T47D (cell line): ENCODE results near the gene FAM222A.

ENCODE experiments used
- DNase-seq, 2 experiments: peaks; one replicate each; pipeline versions ENCODE4 v3.0.0 to v3.0.0-alpha.2; 2011 to 2012; ENCODE audit warnings: low read depth in 1 of 2, low spot score in 1 of 2
- JUND ChIP-seq: IDR thresholded peaks from 2 replicates; pipeline ENCODE4 v1.6.1; 2012; ENCODE audit warnings: low read depth
- in situ Hi-C: cut with HindIII; loops from 2 replicates; pipeline ENCODE4 v1.10.0; 2016; ENCODE audit warnings: low sequenced_read_pairs, low pct_unique_long_range_greater_than_20kb

FAM222A gene

GRCh38 chr12:109741970-109742703 is 28.5 kb downstream of the FAM222A start:
- no peak for TF ChIP-seq JUND
- DNase-seq, result no peak
- in situ Hi-C loops, result no loop called here

DNA sequence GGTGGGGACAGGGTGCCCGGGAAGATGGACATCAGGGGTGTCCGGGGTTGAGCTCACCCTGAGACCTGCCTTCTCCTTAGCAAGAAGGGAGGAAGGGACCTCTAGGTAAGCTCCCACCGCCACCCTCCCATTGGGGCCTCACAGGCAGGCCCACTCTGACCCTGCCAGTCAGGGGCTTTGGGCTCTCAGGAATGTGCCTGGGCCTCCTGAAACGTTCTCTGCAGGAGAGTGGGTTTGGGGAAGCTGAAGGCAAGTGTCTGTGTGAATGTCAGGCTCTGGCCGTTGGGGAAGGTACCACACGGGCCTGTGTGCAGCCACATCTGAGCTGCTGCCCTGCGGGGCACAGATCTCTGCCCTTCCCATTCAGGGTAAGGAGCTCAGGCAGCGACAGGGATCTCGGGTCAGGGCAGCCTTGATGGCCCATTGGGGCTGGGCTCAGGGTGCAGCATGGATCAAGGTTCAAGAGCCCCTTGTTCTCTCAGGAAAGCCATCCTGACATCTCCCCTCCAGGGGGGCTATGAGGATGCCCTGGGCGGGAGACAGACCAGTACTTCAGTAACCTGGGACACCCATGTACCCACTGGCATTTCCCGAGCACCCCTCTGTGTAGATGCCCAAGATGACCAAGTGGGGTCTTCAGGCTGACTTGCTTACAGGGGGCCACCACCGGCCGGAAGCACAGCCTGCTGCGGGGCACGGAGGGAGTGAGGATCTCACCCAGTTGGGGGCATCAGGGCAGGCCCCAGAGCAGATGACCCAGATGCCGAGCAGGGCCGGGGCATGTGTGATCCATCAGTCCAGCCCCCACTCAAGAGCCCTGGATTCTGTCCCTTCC is 29.7 kb downstream of the FAM222A start:
- in situ Hi-C loops, result no loop called here
- TF ChIP-seq JUND, result no peak
- DNase-seq, result no peak

GRCh38 chr12:109744026-109744425 is 30.4 kb downstream of the FAM222A start:
- no peak for TF ChIP-seq JUND
- DNase-seq, result no peak
- in situ Hi-C loops, result no loop called here

DNA sequence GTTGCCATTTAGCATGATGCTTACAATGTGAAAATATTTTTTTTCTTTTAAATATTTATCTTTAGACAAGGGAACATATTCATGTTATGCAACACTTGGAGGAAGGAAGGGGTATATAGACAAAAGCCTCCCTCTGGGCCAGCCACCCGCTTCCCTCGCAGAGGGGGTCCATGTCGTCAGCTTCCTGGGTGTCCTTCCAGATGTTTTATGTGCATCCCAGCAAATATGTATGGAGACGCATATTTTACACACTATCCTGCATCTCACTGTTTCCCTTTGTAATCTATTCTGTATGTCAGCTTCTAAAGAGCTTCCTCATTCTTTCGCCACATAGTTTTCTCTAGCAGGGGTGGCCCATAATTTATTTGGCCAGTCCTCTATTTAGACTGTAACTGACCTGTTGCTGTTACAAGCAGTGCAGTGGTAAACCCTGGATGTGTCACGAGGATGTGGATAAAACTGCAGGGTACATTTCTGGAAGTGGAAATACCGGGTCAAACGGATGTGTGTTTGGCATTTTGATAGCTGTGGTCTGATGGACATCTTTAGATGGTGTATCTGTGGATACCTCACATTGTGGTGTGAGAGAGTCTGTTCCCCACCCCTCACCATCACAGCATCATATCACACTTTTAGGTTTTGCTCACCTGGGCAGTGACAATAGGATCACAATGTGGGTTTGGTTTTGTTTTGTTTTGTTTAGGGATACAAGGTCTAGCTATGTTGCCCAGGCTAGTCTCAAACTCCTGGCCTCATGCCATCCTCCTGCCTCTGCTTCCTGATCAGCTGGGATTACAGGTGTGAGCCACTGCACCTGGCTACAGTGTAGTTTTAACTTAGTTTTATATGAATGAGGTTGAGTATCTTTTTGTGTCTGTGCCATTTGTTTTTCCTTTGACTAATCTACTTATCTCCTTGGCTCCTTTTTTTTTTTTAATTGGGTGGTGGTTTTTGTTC is 31.6 kb downstream of the FAM222A start:
- no peak for TF ChIP-seq JUND
- in situ Hi-C loops, result no loop called here
- peak in 1 of 2 experiments; percentile 30 for DNase-seq

GRCh38 chr12:109752117-109753053 is 38.8 kb downstream of the FAM222A start:
- no peak for DNase-seq
- TF ChIP-seq JUND, result no peak
- in situ Hi-C loops, result no loop called here

GRCh38 chr12:109753054-109753401 is 39.4 kb downstream of the FAM222A start:
- DNase-seq, result no peak
- in situ Hi-C loops, result no loop called here
- no peak for TF ChIP-seq JUND

- in situ Hi-C loops, result no loop called here
- peak; percentile 56 to 78 for DNase-seq
- TF ChIP-seq JUND, result no peak
Observed at GRCh38 chr12:109753959-109754358, 40.3 kb downstream of the FAM222A start.

DNA sequence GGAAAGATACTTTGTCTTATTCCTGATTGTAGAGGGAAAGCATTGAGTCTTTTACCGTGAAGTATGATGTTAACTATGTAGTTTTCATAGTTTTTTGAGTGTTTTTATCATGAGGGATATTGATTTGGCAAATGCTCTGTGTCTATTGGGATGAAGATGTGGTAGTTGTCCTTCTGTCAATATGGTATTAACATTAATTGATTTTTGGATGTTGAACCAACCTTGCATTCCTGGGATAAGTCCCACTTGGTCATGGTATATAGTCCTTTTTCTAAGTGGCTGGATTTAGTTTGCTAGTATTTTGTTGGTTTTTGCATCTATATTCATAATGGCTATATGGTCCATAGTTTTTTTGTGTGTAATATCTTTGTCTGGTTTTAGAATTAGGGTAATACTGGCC is 42.8 kb downstream of the FAM222A start:
- DNase-seq, result no peak
- no peak for TF ChIP-seq JUND
- in situ Hi-C loops, result no loop called here

DNA sequence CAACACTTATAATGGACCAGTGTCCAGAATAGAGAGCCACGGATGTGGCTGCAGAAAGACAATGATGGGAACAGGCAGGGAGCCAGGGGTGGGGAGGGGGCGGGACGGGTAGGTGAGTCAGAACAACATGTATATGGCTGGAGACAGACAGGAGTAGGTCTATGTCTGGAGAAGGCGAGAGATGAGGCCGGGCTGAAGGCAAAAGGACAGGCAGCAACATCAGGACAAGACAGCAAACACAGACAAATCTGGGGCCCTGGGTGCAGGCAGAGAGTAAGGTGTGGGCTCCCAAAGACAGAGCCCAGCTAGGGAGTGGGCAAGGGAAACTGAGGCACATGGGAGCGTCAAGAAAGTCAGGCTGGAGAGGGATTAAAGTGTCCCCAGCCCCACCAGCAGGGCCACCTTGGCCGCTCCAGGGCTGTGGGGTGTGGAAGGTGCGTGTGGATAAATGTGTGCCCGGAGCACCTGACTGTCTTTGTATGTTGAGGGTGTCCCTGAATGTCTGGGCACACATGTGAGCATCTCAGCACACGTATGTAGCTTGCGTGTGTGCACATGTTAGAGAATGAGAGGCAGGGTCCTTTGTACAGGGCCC is 44.1 kb downstream of the FAM222A start:
- in situ Hi-C loops, result no loop called here
- TF ChIP-seq JUND, result no peak
- no peak for DNase-seq

GRCh38 chr12:109758426-109759420 is 45.1 kb downstream of the FAM222A start:
- no peak for TF ChIP-seq JUND
- DNase-seq, result no peak
- in situ Hi-C loops, result no loop called here
